ENCODE results near the gene ARHGEF26. TPM values are rescaled to one million over a fixed set of nuclear protein-coding genes. Genes with fewer than 3 reads are reported as not detected.

The ARHGEF26 gene
- total RNA-seq, 2 experiments from 2014 or later = 0.08 TPM; not detected in 1

- Histone ChIP-seq H3K4me1 (ENCODE audit: insufficient read depth, low read length) (no peaks in the 10 kb centered on the region), H3K27ac (ENCODE audit: low read depth in 1 of 2, low read length in 2 of 2) (no peak overlapping the region), H3K4me3 (ENCODE audit: low read length) (no peak overlapping the region), H3K27me3 (ENCODE audit: control insufficient read depth in 1 of 2, insufficient read depth in 2 of 2, low read length in 2 of 2) (peaks cover 0 to 5% of the 10 kb centered on the region in 2 experiments), H3K36me3 (ENCODE audit: insufficient read depth, low read length) (no peaks in the 10 kb centered on the region), H3K9me3 (ENCODE audit: control insufficient read depth in 1 of 2, insufficient read depth in 1 of 2, low read length in 2 of 2) (no peaks in the 10 kb centered on the region)
- no peak overlapping the region for H3K4me3 Mint-ChIP-seq
- intact Hi-C loops (cut with DNase I, micrococcal nuclease) = no loop called here
- POLR2A ChIA-PET = no interaction called here
- TF ChIP-seq, protein P1, sequence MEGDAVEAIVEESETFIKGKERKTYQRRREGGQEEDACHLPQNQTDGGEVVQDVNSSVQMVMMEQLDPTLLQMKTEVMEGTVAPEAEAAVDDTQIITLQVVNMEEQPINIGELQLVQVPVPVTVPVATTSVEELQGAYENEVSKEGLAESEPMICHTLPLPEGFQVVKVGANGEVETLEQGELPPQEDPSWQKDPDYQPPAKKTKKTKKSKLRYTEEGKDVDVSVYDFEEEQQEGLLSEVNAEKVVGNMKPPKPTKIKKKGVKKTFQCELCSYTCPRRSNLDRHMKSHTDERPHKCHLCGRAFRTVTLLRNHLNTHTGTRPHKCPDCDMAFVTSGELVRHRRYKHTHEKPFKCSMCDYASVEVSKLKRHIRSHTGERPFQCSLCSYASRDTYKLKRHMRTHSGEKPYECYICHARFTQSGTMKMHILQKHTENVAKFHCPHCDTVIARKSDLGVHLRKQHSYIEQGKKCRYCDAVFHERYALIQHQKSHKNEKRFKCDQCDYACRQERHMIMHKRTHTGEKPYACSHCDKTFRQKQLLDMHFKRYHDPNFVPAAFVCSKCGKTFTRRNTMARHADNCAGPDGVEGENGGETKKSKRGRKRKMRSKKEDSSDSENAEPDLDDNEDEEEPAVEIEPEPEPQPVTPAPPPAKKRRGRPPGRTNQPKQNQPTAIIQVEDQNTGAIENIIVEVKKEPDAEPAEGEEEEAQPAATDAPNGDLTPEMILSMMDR (IDR thresholded peaks at IDR 0.05) = no peak
- no peaks in the 10 kb centered on the region for H3K9me3 Mint-ChIP-seq
- no peaks in the 10 kb centered on the region for H3K36me3 Mint-ChIP-seq (ENCODE audit: low read depth)
- CTCF ChIA-PET = no interaction called here
- H3K27ac Mint-ChIP-seq = no peak overlapping the region
- no peaks in the 10 kb centered on the region for H3K27me3 Mint-ChIP-seq
- ATAC-seq (ENCODE audit: poor library complexity) (no peak), DNase-seq (no peak)
- no peaks in the 10 kb centered on the region for H3K4me1 Mint-ChIP-seq (ENCODE audit: low read depth)
These were observed 104.3 kb downstream of the ARHGEF26 start for GRCh38 chr3:154225536-154225935.

GRCh38 chr3:154227531-154227930 is 106.3 kb downstream of the ARHGEF26 start:
- no peak overlapping the region for H3K27ac ChIP-seq (ENCODE audit: low read depth in 1 of 2, low read length in 2 of 2)
- CTCF ChIA-PET = no interaction called here
- no peaks in the 10 kb centered on the region for H3K36me3 Mint-ChIP-seq (ENCODE audit: low read depth)
- H3K4me3 ChIP-seq (ENCODE audit: low read length) = no peak overlapping the region
- intact Hi-C loops (cut with DNase I, micrococcal nuclease) = no loop called here
- no peak overlapping the region for H3K27ac Mint-ChIP-seq
- H3K36me3 ChIP-seq (ENCODE audit: insufficient read depth, low read length) = no peaks in the 10 kb centered on the region
- H3K4me1 ChIP-seq (ENCODE audit: insufficient read depth, low read length) = no peaks in the 10 kb centered on the region
- peaks cover 9% of the 10 kb centered on the region for H3K27me3 Mint-ChIP-seq
- H3K4me3 Mint-ChIP-seq = no peak overlapping the region
- DNase-seq (no peak), ATAC-seq (ENCODE audit: poor library complexity) (no peak)
- H3K27me3 ChIP-seq (ENCODE audit: control insufficient read depth in 1 of 2, insufficient read depth in 2 of 2, low read length in 2 of 2) = peaks cover 5 to 7% of the 10 kb centered on the region in 2 experiments
- no peaks in the 10 kb centered on the region for H3K4me1 Mint-ChIP-seq (ENCODE audit: low read depth)
- H3K9me3 ChIP-seq (ENCODE audit: control insufficient read depth in 1 of 2, insufficient read depth in 1 of 2, low read length in 2 of 2) = no peaks in the 10 kb centered on the region
- POLR2A ChIA-PET = no interaction called here
- TF ChIP-seq, protein P1 (IDR thresholded peaks at IDR 0.05) = no peak
- no peaks in the 10 kb centered on the region for H3K9me3 Mint-ChIP-seq

DNA sequence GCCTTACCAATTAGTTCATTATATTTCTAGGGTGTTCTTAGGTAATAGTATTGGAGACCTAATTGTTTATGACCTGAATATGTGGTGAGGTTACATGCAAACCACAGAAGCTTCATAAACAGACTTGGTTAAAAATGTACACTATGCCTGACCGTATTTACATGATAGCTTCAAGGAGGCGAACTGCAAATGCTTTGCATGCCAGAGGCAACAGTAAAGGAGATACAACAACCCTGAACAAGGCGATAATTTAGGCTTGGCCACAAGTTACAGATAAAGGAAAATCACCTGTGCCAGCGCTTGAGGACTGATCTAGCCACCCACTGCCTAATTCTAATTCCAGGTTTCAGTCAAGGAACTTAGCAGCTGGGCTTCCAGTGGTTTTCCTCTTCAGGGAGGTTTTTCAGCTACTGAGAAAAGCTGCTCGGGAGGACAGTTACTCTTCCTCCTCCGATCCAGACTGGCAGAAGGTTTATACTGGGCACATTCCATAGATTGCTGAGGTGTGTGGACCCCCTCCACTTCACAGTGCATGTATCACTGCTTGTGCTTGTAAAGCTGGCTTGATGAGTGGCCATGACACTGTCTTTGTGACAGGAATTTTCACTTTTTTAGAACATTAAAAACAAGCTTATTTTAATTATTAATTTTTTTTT is 107.5 kb downstream of the ARHGEF26 start:
- Mint-ChIP-seq H3K9me3 (no peaks in the 10 kb centered on the region), H3K4me3 (no peak overlapping the region), H3K36me3 (ENCODE audit: low read depth) (no peaks in the 10 kb centered on the region), H3K27me3 (peaks cover 16% of the 10 kb centered on the region), H3K27ac (no peak overlapping the region), H3K4me1 (ENCODE audit: low read depth) (no peaks in the 10 kb centered on the region)
- intact Hi-C loops (cut with DNase I, micrococcal nuclease) = no loop called here
- ATAC-seq (ENCODE audit: poor library complexity) = no peak
- peaks cover 5 to 7% of the 10 kb centered on the region in 2 experiments for H3K27me3 ChIP-seq (ENCODE audit: control insufficient read depth in 1 of 2, insufficient read depth in 2 of 2, low read length in 2 of 2)
- no peaks in the 10 kb centered on the region for H3K36me3 ChIP-seq (ENCODE audit: insufficient read depth, low read length)
- H3K9me3 ChIP-seq (ENCODE audit: control insufficient read depth in 1 of 2, insufficient read depth in 1 of 2, low read length in 2 of 2) = no peaks in the 10 kb centered on the region
- no peaks in the 10 kb centered on the region for H3K4me1 ChIP-seq (ENCODE audit: insufficient read depth, low read length)
- ChIA-PET CTCF (no interaction called here), POLR2A (interaction anchor here (0.6 kb wide), 1 partner anchor 1241 kb away, joined by 3 read pairs; no protein-coding TSS in a partner anchor)
- no peak overlapping the region for H3K4me3 ChIP-seq (ENCODE audit: low read length)
- no peak for DNase-seq
- H3K27ac ChIP-seq (ENCODE audit: low read depth in 1 of 2, low read length in 2 of 2) = no peak overlapping the region
- TF ChIP-seq, protein P1 (IDR thresholded peaks at IDR 0.05) = no peak

All from CD4-positive, alpha-beta T cell (primary cell).